Cardiac septum (tissue), 1 donor: ENCODE measurements around the gene SEC14L5. TPM values are rescaled to one million over a fixed set of nuclear protein-coding genes. Genes with fewer than 3 reads are reported as not detected.
"Not testable (repeated sequence)": the region's sequence is repeated elsewhere in the genome, so short reads cannot be mapped to it uniquely, and the experiment has no call there.

Experiments used
- DNase-seq: peaks from one replicate; pipeline ENCODE4 v3.0.0-alpha.2; 2020; ENCODE audit warnings: low spot score
- intact Hi-C: fragments of 100-400 bp; cut with DNase I; formaldehyde crosslinking; loops from one replicate; pipeline ENCODE4 v1.14.0; 2022
- total RNA-seq: library from RNA; stranded (reverse); fragmentation: NEBNext Ultra II Directional; extraction: Animal tissue kit (Norgen Biotek cat#: 25700); gene quantifications from one replicate; pipeline ENCODE4 v1.2.1, GENCODE V29; 2021
- donor health status: DM: no; HTN: no; CAD: no.

Gene SEC14L5
- total RNA-seq, 1 donor from 2014 or later: 0.70 TPM

- intact Hi-C loops: no loop called here
- DNase-seq: no peak
Measured at GRCh38 chr16:4927661-4928060, 30.5 kb upstream of the SEC14L5 start.

GRCh38 chr16:4928227-4928626 lies 29.9 kb upstream of the SEC14L5 start:
- intact Hi-C loops: no loop called here
- DNase-seq: no peak

GRCh38 chr16:4929619-4930018 lies 28.5 kb upstream of the SEC14L5 start:
- DNase-seq, intact Hi-C loops: not testable (repeated sequence)

GRCh38 chr16:4931381-4931780 lies 26.7 kb upstream of the SEC14L5 start:
- intact Hi-C loops: no loop called here
- no peak for DNase-seq

- DNase-seq: no peak
- intact Hi-C loops: no loop called here
Measured at GRCh38 chr16:4933433-4933832, 24.7 kb upstream of the SEC14L5 start.

- DNase-seq: no peak
- intact Hi-C loops: no loop called here
Measured at GRCh38 chr16:4933871-4934395, 24.2 kb upstream of the SEC14L5 start.

- intact Hi-C loops: no loop called here
- no peak for DNase-seq
Measured at GRCh38 chr16:4934591-4934990, 23.5 kb upstream of the SEC14L5 start.

GRCh38 chr16:4935241-4935855 lies 22.8 kb upstream of the SEC14L5 start:
- DNase-seq: no peak
- intact Hi-C loops: no loop called here

GRCh38 chr16:4936181-4936990 lies 21.7 kb upstream of the SEC14L5 start:
- intact Hi-C loops: no loop called here
- no peak for DNase-seq

GRCh38 chr16:4936991-4937781 lies 20.9 kb upstream of the SEC14L5 start, which contains the start of gene PPL:
TSS of gene PPL (minus strand) at chr16:4937148. CDS start at chr16:4937045, 103 bp downstream.
- intact Hi-C loops: no loop called here
- no peak for DNase-seq

GRCh38 chr16:4937782-4938682 lies 20.1 kb upstream of the SEC14L5 start:
- intact Hi-C loops: no loop called here
- DNase-seq: no peak

GRCh38 chr16:4938683-4939030 lies 19.5 kb upstream of the SEC14L5 start:
- DNase-seq: no peak
- intact Hi-C loops: no loop called here

- intact Hi-C loops: no loop called here
- DNase-seq: no peak
Measured at GRCh38 chr16:4940719-4941118, 17.4 kb upstream of the SEC14L5 start.

- DNase-seq: no peak
- intact Hi-C loops: no loop called here
Measured at GRCh38 chr16:4942481-4942880, 15.6 kb upstream of the SEC14L5 start.

GRCh38 chr16:4944333-4945281 lies 13.5 kb upstream of the SEC14L5 start:
- intact Hi-C loops: no loop called here
- peak; percentile 91 for DNase-seq

- intact Hi-C loops: no loop called here
- DNase-seq: no peak
Measured at GRCh38 chr16:4945560-4946502, 12.3 kb upstream of the SEC14L5 start.

GRCh38 chr16:4946917-4947316 lies 11.2 kb upstream of the SEC14L5 start:
- intact Hi-C loops: no loop called here
- DNase-seq: no peak
